ENCODE results near the gene PUS1. TPM values are rescaled to one million over a fixed set of nuclear protein-coding genes. Genes with fewer than 3 reads are reported as not detected.

PUS1 gene
- total and polyA plus RNA-seq, 2 of the 8 experiments (the other 6 are each of a cell fraction or from before 2014, with no cell fraction given), result 48.1 to 81.2 TPM

- H2BK20ac ChIP-seq (ENCODE audit: low read length), result no peak overlapping the region
- H3K4ac ChIP-seq (replicated peaks; ENCODE audit: insufficient read length, low read depth, low read length), result no peak overlapping the region
- H3K23me2 ChIP-seq (ENCODE audit: low read depth, low read length), result no peaks in the 10 kb centered on the region
- no peak overlapping the region for H2AK5ac ChIP-seq (ENCODE audit: low read depth, low read length)
- no peak overlapping the region for H3K23ac ChIP-seq (ENCODE audit: insufficient read length)
- H3K79me1 ChIP-seq (ENCODE audit: low read depth, low read length), result no peaks in the 10 kb centered on the region
- H3K18ac ChIP-seq (ENCODE audit: extremely low read depth, low read length), result no peak overlapping the region
- no peaks in the 10 kb centered on the region for H4K20me1 ChIP-seq (replicated peaks in 1 of 2; ENCODE audit: control insufficient read depth in 1 of 2, insufficient read depth in 2 of 2, low read length in 2 of 2)
- H3K9ac ChIP-seq (replicated peaks in 1 of 4; ENCODE audit: extremely low read depth in 1 of 4, low read depth in 3 of 4, low read length in 3 of 4), result no peak overlapping the region
- H3K79me2 ChIP-seq (ENCODE audit: control insufficient read depth in 1 of 2, insufficient read depth in 2 of 2, low read length in 2 of 2), result no peaks in the 10 kb centered on the region
- no peak for FAIRE-seq
- H2BK15ac ChIP-seq (ENCODE audit: low read length), result no peak overlapping the region
- H3K14ac ChIP-seq (ENCODE audit: insufficient read length), result no peak overlapping the region
- H4K5ac ChIP-seq (ENCODE audit: insufficient read length, low read depth, low read length), result no peak overlapping the region
- H3K4me2 ChIP-seq (ENCODE audit: insufficient read depth in 1 of 2, low read depth in 2 of 2, low read length in 2 of 2), result no peak overlapping the region
- DNase-seq (ENCODE audit: low read depth in 1 of 2, low spot score in 2 of 2), result no peak
- H2BK12ac ChIP-seq (ENCODE audit: low read depth, low read length), result no peak overlapping the region
- peaks cover 4 to 5% of the 10 kb centered on the region in 2 experiments; a peak in 3 of 4 replicates for H3K9me3 ChIP-seq (ENCODE audit: insufficient read depth in 2 of 2, low read depth in 1 of 2, low read length in 1 of 2)
- H3K36me3 ChIP-seq (ENCODE audit: control insufficient read depth in 2 of 4, insufficient read depth in 4 of 4, low read length in 3 of 4), result no peaks in the 10 kb centered on the region
- peaks cover 0 to 3% (median 0%) of the 10 kb centered on the region in 4 experiments; a peak in 2 of 7 replicates for H3K4me1 ChIP-seq (replicated peaks in 1 of 4; ENCODE audit: control insufficient read depth in 3 of 4, insufficient read depth in 4 of 4, low read length in 3 of 4)
- ChIA-PET CTCF (ENCODE audit: partially characterized antibody) (interaction anchor here (1.0 to 1.6 kb wide), 6 partner anchors 9 to 262 kb away, joined by 3 to 5 read pairs (median 4); no protein-coding TSS in a partner anchor), POLR2A (ENCODE audit: partially characterized antibody) (interaction anchor here (0.8 to 0.9 kb wide), 2 partner anchors 12 to 23 kb away, joined by 3 read pairs; no protein-coding TSS in a partner anchor)
- H3K27me3 ChIP-seq (replicated peaks in 1 of 4; ENCODE audit: control insufficient read depth in 3 of 4, extremely low read depth in 1 of 4, insufficient read depth in 3 of 4, low read length in 3 of 4), result no peaks in the 10 kb centered on the region
- H2BK5ac ChIP-seq (ENCODE audit: low read depth, low read length), result no peak overlapping the region
- no peak overlapping the region for H3K56ac ChIP-seq (replicated peaks; ENCODE audit: insufficient read length, low read depth, low read length)
- H3K4me3 ChIP-seq (ENCODE audit: extremely low read depth in 1 of 4, insufficient read depth in 2 of 4, low read depth in 3 of 4, low read length in 4 of 4), result no peak overlapping the region
- H3K27ac ChIP-seq (ENCODE audit: low read depth, low read length), result no peak overlapping the region
- H2AFZ ChIP-seq (ENCODE audit: low read length), result no peak overlapping the region
- no peak overlapping the region for H4K91ac ChIP-seq (replicated peaks; ENCODE audit: insufficient read length, low read length)
- H4K8ac ChIP-seq (ENCODE audit: extremely low read depth, insufficient read depth, low read length), result no peak overlapping the region; the same call in 1 of the 2 replicates
- 85% methylated on average over 4 of the region's 4 CpGs; no CpG with 5 or more reads in 1 of the 2 experiments for WGBS, 2 experiments (ENCODE audit: extremely low coverage in 1 of 2, insufficient coverage in 1 of 2, insufficient read length in 1 of 2, insufficient replicate concordance in 2 of 2, low coverage in 1 of 2, low lambda C conversion rate in 2 of 2, missing lambda C conversion rate in 1 of 2)
- H2BK120ac ChIP-seq (replicated peaks; ENCODE audit: low read depth, low read length), result no peak overlapping the region
- no peak for TF ChIP-seq KDM1A (IDR thresholded peaks at IDR 0.05; ENCODE audit: borderline replicate concordance, low read length)
- no peak for TF ChIP-seq POU5F1 (IDR thresholded peaks at IDR 0.05; ENCODE audit: low read depth, low read length)
- no peak for TF ChIP-seq POLR2A (IDR thresholded peaks at IDR 0.05; ENCODE audit: control extremely low read depth in 1 of 2, low read depth in 2 of 2, low read length in 2 of 2)
- no peak for TF ChIP-seq TAF7 (optimal IDR thresholded peaks at IDR 0.05; ENCODE audit: borderline replicate concordance, low read depth, low read length)
- TF ChIP-seq TBP (IDR thresholded peaks at IDR 0.05; ENCODE audit: low read depth, low read length), result no peak
- TF ChIP-seq CBX8 (IDR thresholded peaks at IDR 0.05; ENCODE audit: borderline replicate concordance, low read depth, low read length), result no peak
- TF ChIP-seq NRF1 (IDR thresholded peaks at IDR 0.05; ENCODE audit: low read depth, low read length), result no peak
- TF ChIP-seq SP4 (IDR thresholded peaks at IDR 0.05; ENCODE audit: low read length), result no peak
- TF ChIP-seq E2F6 (IDR thresholded peaks at IDR 0.05), result no peak
- TF ChIP-seq YY1 (IDR thresholded peaks at IDR 0.05; ENCODE audit: low read depth, low read length), result no peak
- no peak for TF ChIP-seq RAD21 (IDR thresholded peaks at IDR 0.05 in 1 of 2, conservative IDR thresholded peaks at IDR 0.05 in 1 of 2; ENCODE audit: low read depth in 2 of 2, low read length in 2 of 2)
- no peak for TF ChIP-seq MAFK (IDR thresholded peaks at IDR 0.05; ENCODE audit: low read depth, low read length)
- TF ChIP-seq EZH2 (IDR thresholded peaks at IDR 0.05; ENCODE audit: low read depth, low read length, severe bottlenecking), result no peak
- no peak for TF ChIP-seq CBX5 (IDR thresholded peaks at IDR 0.05; ENCODE audit: low read depth, low read length)
- no peak for TF ChIP-seq CHD2 (IDR thresholded peaks at IDR 0.05; ENCODE audit: low read length)
Observed at GRCh38 chr12:131883521-131883900, 45.6 kb upstream of the PUS1 start.
